Stomach (tissue), 9 donors: Measurements from ENCODE around the gene PROX2. TPM values are rescaled to one million over a fixed set of nuclear protein-coding genes. Genes with fewer than 3 reads are reported as not detected.

Source experiments
- DNase-seq, 2 donors: peaks; one replicate each; pipeline versions ENCODE4 v3.0.0 to v3.0.0-alpha.2; 2013 to 2019
- H3K27ac ChIP-seq, 5 donors: fragments of 200-600 bp in 4 of 5; sonication (generic) in 4 of 5; one replicate each; pipeline ENCODE4 v1.5.1; 2013 to 2019; ENCODE audit warnings: mild to moderate bottlenecking in 1 of 5, moderate library complexity in 1 of 5
- H3K27me3 ChIP-seq, 3 donors: fragments of 200-600 bp; sonication (generic); one replicate each; pipeline ENCODE4 v1.5.1; 2017 to 2019; ENCODE audit warnings: mixed run types in 1 of 3
- H3K36me3 ChIP-seq, 4 donors: fragments of 200-600 bp; sonication (generic); 1 replicate in 3 of 4; 2 replicates in 1 of 4; pipeline ENCODE4 v1.5.1; 2016 to 2019
- H3K4me1 ChIP-seq, 4 donors: fragments of 200-600 bp; sonication (generic); one replicate each; pipeline ENCODE4 v1.5.1; 2016 to 2019
- H3K4me3 ChIP-seq, 4 donors: fragments of 200-600 bp; sonication (generic) in 3 of 4; one replicate each; pipeline ENCODE4 v1.5.1; 2016 to 2019; ENCODE audit warnings: mild to moderate bottlenecking in 1 of 4
- H3K9me3 ChIP-seq, 4 donors: fragments of 200-600 bp; sonication (generic); one replicate each; pipeline ENCODE4 v1.5.1; 2016 to 2019
- EP300 ChIP-seq: sonication (generic); formaldehyde crosslinking; IDR thresholded peaks from one replicate; pipeline ENCODE4 v1.6.1; 2017; ENCODE audit warnings: antibody characterized with exemption
- POLR2A ChIP-seq, 4 donors: fragments of 450-650 bp; IDR thresholded peaks; one replicate each; pipeline ENCODE4 v1.6.1; 2016; ENCODE audit warnings: antibody characterized with exemption in 4 of 4, control low read depth in 2 of 4, mild to moderate bottlenecking in 1 of 4, moderate library complexity in 1 of 4
- POLR2AphosphoS5 ChIP-seq, 3 donors: sonication (generic); formaldehyde crosslinking; IDR thresholded peaks; one replicate each; pipeline ENCODE4 v1.6.1; 2016; ENCODE audit warnings: antibody characterized with exemption in 3 of 3
- WGBS, 5 donors: extraction: QIAGEN DNeasy Blood & Tissue Kit in 3 of 5; methylation state at CpG; one replicate each; pipeline versions ENCODE4 v1.1.5 to v1.1.7; 2013 to 2018; 5-methylcytosine and 5-hydroxymethylcytosine counted together
- intact Hi-C: fragments of 100-400 bp; cut with DNase I; formaldehyde crosslinking; loops from one replicate; pipeline ENCODE4 v1.15.1; 2023; ENCODE audit warnings: low total_unique reads
- polyA plus RNA-seq, 3 donors: library from polyadenylated mRNA; stranded (reverse); fragments of 200-250 nt; gene quantifications; one replicate each; pipeline ENCODE4 v1.2.3, GENCODE V29; 2013
- total RNA-seq, 5 donors: library from RNA; depleted of rRNA; stranded (reverse); fragments of >200 nt; gene quantifications; one replicate each; pipeline versions ENCODE4 v1.1.0 to v1.2.3, GENCODE V29; 2014 to 2016
- TF ChIP-seq, protein P1 (sequence below), 7 experiments: fragments of 450-650 bp in 4 of 7; fragments of 200-600 bp in 3 of 7; sonication (generic) in 3 of 7; IDR thresholded peaks; one replicate each; pipeline ENCODE4 v1.5.1; 2016 to 2019; ENCODE audit warnings: antibody characterized with exemption in 7 of 7, control low read depth in 2 of 7, mild to moderate bottlenecking in 1 of 7
- donor health status: healthy with polysubstance abuse.
- donor health status: Bipolar disorder and iron deficiency.
- donor health status: healthy.

Gene PROX2
- total and polyA plus RNA-seq, 8 donors = not detected

DNA sequence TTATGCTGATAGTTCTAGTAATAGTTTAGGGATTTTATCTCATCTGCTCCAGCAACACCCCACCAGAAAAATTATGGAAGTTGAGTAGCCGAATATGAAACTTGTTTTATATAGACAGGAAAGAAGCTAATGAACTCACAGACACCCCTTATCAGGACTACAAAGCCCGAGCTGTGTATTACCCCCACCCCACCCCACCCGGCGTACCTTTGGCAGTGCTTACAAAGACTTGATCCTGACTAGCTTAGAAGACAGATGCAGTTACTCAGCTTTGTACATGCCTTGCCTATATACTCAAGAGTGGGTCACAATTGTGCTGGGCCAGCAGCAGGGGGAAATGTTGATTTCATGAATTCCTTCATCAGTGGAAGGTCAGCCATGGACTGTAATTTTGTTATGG lies 22.4 kb downstream of the PROX2 start:
- intact Hi-C loops = no loop called here
- TF ChIP-seq EP300 (no peak), POLR2AphosphoS5 (IDR thresholded peaks at IDR 0.05) (no peak), POLR2A (IDR thresholded peaks at IDR 0.05) (no peak)
- TF ChIP-seq, protein P1, sequence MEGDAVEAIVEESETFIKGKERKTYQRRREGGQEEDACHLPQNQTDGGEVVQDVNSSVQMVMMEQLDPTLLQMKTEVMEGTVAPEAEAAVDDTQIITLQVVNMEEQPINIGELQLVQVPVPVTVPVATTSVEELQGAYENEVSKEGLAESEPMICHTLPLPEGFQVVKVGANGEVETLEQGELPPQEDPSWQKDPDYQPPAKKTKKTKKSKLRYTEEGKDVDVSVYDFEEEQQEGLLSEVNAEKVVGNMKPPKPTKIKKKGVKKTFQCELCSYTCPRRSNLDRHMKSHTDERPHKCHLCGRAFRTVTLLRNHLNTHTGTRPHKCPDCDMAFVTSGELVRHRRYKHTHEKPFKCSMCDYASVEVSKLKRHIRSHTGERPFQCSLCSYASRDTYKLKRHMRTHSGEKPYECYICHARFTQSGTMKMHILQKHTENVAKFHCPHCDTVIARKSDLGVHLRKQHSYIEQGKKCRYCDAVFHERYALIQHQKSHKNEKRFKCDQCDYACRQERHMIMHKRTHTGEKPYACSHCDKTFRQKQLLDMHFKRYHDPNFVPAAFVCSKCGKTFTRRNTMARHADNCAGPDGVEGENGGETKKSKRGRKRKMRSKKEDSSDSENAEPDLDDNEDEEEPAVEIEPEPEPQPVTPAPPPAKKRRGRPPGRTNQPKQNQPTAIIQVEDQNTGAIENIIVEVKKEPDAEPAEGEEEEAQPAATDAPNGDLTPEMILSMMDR (IDR thresholded peaks at IDR 0.05) = no peak
- peak overlapping the region in 4 of 5 donors; percentile 38 to 57 (median 50) for H3K27ac ChIP-seq

DNA sequence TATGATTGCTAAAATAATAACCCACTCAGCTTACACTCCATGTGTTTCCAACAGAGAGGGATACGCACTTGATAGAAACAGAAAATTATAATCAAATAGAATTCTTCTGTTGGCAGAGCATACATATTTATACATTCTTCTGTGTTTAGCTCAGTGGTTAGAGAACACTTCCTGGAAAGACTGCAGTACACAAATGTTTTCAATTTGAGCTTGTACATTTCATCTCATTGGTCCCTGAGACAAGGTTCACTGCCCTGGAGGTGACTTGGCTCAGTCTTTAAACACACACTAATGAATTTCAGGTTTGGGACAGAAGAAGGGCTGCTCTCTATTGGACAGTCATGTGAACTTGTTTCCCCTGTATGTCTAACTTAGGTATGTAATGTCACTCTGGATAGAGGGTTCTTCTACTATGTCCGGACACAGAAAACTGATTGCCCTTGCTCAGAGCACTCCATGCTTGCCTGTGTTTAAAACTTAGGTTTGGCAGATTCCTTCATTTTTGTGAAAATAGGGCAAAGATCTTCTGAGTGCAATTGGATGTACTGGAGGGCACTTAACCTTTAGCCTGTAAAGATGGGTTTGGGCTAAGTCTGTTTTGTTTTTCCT lies 22.9 kb downstream of the PROX2 start:
- no peak overlapping the region for H3K4me3 ChIP-seq
- H3K27ac ChIP-seq = peak overlapping the region in 4 of 5 donors; percentile 38 to 57 (median 50)
- no peaks in the 10 kb centered on the region for H3K36me3 ChIP-seq
- intact Hi-C loops = no loop called here
- peak in 1 of 2 donors; percentile 57 for DNase-seq
- TF ChIP-seq EP300 (no peak), POLR2AphosphoS5 (IDR thresholded peaks at IDR 0.05) (peak in 2 of 3 donors; percentile 30 to 57)
- no peaks in the 10 kb centered on the region for H3K9me3 ChIP-seq
- H3K27me3 ChIP-seq = no peaks in the 10 kb centered on the region
- 25 to 38% (median 31%) methylated on average over 2 of the region's 2 CpGs for WGBS, 5 donors
- H3K4me1 ChIP-seq = peaks cover 7 to 32% (median 22%) of the 10 kb centered on the region in 4 donors

More for the DNA sequence above, 22.4 kb downstream of the PROX2 start:
- Histone ChIP-seq H3K36me3 (no peaks in the 10 kb centered on the region), H3K9me3 (no peaks in the 10 kb centered on the region), H3K4me3 (no peak overlapping the region), H3K4me1 (peaks cover 7 to 32% (median 22%) of the 10 kb centered on the region in 4 donors), H3K27me3 (no peaks in the 10 kb centered on the region)
- WGBS, 5 donors = 14 to 36% (median 20%) methylated on average over 4 of the region's 4 CpGs
- peak in 1 of 2 donors; percentile 40 for DNase-seq

DNA sequence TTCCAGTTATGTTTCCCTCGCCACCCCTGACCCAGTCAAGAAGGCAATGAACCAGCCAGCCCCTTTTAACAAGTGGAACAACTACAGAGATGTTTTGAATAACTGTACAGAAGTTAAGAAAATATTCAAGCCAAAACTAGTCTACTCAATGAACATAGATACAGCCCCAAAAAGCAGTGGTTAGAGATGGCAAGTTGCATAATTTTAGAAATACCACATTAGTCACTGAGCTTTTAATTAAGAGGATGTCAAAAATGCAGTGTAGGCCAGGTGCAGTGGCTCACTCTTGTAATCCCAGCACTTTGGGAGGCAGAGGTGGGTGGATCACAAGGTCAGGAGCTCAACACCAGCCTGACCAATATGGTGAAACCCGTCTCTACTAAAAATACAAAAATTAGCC lies 27.2 kb downstream of the PROX2 start:
- no peaks in the 10 kb centered on the region for H3K27me3 ChIP-seq
- no peak overlapping the region for H3K4me3 ChIP-seq
- no peaks in the 10 kb centered on the region for H3K9me3 ChIP-seq
- no peaks in the 10 kb centered on the region for H3K36me3 ChIP-seq
- intact Hi-C loops = no loop called here
- no peak for DNase-seq
- TF ChIP-seq, protein P1 (IDR thresholded peaks at IDR 0.05) = no peak
- TF ChIP-seq POLR2AphosphoS5 (IDR thresholded peaks at IDR 0.05) = no peak
- no peak for TF ChIP-seq EP300
- WGBS, 5 donors = 82 to 93% (median 89%) methylated on average over 2 of the region's 2 CpGs
- H3K27ac ChIP-seq = no peak overlapping the region
- H3K4me1 ChIP-seq = peaks cover 3 to 22% (median 16%) of the 10 kb centered on the region in 4 donors

DNA sequence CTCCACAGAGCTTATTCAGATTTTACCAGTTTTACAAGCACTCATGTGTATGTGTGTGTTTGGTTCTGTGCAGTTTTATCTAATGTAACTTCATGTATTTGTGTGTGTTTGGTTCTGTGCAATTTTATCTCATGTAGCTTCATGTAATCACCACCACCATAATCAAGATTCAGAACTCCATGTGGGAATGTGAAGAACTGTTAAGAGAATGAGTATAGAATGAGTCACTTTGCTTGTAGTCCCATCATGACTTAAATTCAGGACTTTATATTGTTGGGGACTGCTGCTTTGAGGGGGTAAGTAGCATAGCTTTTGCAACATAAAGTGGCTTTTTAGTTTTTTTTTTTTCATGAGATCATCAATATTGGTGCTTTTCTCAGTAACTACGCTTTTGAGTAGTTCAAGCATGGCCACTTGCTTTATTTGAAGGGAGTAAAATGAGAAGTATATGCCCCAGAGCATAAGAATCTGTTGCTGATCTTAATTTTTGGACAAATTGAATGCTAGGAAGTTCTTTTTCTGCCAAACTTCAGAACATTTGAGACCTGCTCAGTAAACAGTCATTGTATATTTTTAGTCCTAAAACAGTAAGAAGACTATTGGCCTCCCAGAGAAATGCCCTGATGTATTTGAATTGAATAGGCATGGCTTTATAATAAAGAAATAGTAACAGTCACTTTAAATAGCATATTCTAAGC lies 28.8 kb downstream of the PROX2 start:
- intact Hi-C loops = no loop called here
- Histone ChIP-seq H3K4me1 (peaks cover 0 to 8% (median 2%) of the 10 kb centered on the region in 4 donors), H3K27me3 (no peaks in the 10 kb centered on the region), H3K27ac (no peak overlapping the region), H3K4me3 (no peak overlapping the region), H3K9me3 (no peaks in the 10 kb centered on the region), H3K36me3 (no peaks in the 10 kb centered on the region)
- TF ChIP-seq EP300 (no peak), POLR2A (IDR thresholded peaks at IDR 0.05) (no peak), POLR2AphosphoS5 (IDR thresholded peaks at IDR 0.05) (no peak)
- TF ChIP-seq, protein P1 (IDR thresholded peaks at IDR 0.05) = no peak
- 93 to 98% (median 94%) methylated on average over 1 of the region's 1 CpG for WGBS, 5 donors
- no peak for DNase-seq
